Measurements from ENCODE around the gene ERF. TPM values are rescaled to one million over a fixed set of nuclear protein-coding genes. Genes with fewer than 3 reads are reported as not detected.

Gene ERF
- total RNA-seq, 1 donor from 2014 or later: 111 TPM

DNA sequence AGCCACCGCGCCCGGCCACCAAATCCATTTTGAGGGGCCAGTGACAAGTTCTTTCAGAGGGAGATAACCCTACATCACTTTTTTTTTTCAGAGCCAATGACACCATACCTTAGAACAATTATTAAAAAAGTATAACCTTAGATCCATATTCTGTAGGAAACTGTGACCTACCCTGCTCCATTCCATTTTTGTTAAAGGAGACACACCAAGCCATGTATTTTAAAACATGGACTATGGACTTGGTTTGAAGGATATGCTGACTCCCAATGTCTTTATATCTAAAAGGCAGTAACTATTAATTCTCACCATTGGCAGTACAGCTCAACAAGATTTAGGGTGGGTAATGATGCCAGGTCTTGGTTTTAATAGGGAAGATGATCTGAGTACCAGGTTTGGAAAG lies 13.6 kb downstream of the ERF start:
- Mint-ChIP-seq H3K4me1 (ENCODE audit: low read depth) (peaks cover 22% of the 10 kb centered on the region), H3K4me3 (ENCODE audit: low read depth) (peak overlapping the region; percentile 90), H3K36me3 (ENCODE audit: insufficient read depth) (peaks cover 16% of the 10 kb centered on the region), H3K9me3 (ENCODE audit: low read depth) (no peaks in the 10 kb centered on the region), H3K27me3 (no peaks in the 10 kb centered on the region), H3K27ac (peak overlapping the region; percentile 96)
- TF ChIP-seq, protein P1, sequence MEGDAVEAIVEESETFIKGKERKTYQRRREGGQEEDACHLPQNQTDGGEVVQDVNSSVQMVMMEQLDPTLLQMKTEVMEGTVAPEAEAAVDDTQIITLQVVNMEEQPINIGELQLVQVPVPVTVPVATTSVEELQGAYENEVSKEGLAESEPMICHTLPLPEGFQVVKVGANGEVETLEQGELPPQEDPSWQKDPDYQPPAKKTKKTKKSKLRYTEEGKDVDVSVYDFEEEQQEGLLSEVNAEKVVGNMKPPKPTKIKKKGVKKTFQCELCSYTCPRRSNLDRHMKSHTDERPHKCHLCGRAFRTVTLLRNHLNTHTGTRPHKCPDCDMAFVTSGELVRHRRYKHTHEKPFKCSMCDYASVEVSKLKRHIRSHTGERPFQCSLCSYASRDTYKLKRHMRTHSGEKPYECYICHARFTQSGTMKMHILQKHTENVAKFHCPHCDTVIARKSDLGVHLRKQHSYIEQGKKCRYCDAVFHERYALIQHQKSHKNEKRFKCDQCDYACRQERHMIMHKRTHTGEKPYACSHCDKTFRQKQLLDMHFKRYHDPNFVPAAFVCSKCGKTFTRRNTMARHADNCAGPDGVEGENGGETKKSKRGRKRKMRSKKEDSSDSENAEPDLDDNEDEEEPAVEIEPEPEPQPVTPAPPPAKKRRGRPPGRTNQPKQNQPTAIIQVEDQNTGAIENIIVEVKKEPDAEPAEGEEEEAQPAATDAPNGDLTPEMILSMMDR (IDR thresholded peaks at IDR 0.05; ENCODE audit: unreplicated experiment): no peak
- no peak for DNase-seq (ENCODE audit: low spot score, unreplicated experiment)

DNA sequence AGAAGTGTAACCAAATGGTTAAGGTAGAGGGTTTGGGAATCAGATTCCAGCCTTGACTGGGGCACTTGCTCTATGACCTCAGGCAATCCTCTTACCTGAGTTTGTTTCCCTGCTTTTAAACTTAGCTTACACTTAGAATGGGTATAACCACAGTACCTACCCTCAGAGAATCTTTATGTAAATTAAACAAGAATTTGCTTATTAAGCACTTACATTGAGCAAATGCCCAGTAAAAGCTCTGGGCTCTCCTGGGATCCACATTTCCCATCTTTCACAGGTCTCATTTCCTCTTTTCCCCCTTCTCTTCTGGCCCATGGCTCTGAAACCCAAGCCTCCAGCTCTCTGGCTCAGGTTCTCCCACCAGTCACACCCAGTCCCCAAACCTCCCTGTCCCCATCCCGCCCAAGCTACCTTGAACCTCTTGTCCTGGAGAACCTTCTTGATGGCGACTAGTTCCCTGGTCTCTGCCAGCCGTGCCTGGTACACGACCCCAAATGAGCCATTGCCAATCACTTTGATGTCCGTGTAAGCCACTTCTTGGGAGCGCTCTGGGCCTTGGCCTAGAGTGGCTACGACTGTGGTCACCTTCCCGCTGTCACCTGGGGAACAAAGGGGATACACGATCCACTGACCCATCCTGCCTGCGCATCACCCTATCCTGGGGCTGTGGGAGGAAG lies 15.2 kb downstream of the ERF start:
- no peaks in the 10 kb centered on the region for H3K27me3 Mint-ChIP-seq
- peak overlapping the region; percentile 23 for H3K27ac Mint-ChIP-seq
- TF ChIP-seq, protein P1 (IDR thresholded peaks at IDR 0.05; ENCODE audit: unreplicated experiment): no peak
- H3K4me1 Mint-ChIP-seq (ENCODE audit: low read depth): peaks cover 17% of the 10 kb centered on the region
- peaks cover 23% of the 10 kb centered on the region for H3K36me3 Mint-ChIP-seq (ENCODE audit: insufficient read depth)
- no peak for DNase-seq (ENCODE audit: low spot score, unreplicated experiment)
- H3K9me3 Mint-ChIP-seq (ENCODE audit: low read depth): no peaks in the 10 kb centered on the region
- peak overlapping the region; percentile 31 for H3K4me3 Mint-ChIP-seq (ENCODE audit: low read depth)

DNA sequence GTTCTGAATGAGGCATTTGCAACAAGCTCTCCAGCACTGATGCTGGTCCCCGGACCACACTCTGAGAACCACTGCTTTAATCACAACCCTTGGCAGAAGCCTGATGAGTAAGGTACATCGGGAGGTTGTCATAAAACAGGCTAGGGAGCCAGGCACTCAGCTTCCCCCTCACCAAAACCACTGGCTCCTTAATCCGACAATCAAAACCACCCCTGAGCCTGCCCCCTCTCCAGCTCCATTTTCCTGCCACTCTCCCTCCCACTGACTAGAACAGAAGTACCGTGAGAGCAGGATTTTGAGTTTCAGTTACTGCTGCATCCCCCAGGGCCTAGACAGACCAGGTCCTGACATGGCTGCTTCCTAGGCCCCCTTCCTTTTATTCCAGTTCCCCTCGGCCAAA lies 19.7 kb downstream of the ERF start:
- Mint-ChIP-seq H3K4me1 (ENCODE audit: low read depth) (no peaks in the 10 kb centered on the region), H3K36me3 (ENCODE audit: insufficient read depth) (peaks cover 33% of the 10 kb centered on the region), H3K9me3 (ENCODE audit: low read depth) (no peaks in the 10 kb centered on the region), H3K27ac (no peak overlapping the region), H3K4me3 (ENCODE audit: low read depth) (no peak overlapping the region), H3K27me3 (no peaks in the 10 kb centered on the region)
- DNase-seq (ENCODE audit: low spot score, unreplicated experiment): no peak
- TF ChIP-seq, protein P1 (IDR thresholded peaks at IDR 0.05; ENCODE audit: unreplicated experiment): no peak

DNA sequence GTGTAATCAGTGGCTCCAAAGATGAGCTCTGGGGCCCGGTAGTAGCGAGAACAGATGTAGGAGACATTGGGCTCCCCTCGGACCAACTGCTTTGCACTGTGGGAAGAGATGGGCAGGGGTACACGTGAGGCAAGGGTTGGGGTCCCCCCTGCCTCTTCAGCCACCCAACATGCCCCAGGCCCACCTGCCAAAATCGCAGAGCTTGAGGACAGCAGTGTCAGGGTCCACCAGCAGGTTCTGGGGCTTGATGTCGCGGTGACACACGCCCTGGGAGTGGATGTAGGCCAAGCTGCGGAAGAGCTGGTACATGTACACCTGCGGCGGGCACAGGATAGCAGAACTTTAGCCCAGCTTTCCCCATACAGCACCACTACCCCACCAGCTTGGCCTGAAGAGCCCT lies 20.6 kb downstream of the ERF start:
- no peaks in the 10 kb centered on the region for H3K4me1 Mint-ChIP-seq (ENCODE audit: low read depth)
- TF ChIP-seq, protein P1 (IDR thresholded peaks at IDR 0.05; ENCODE audit: unreplicated experiment): no peak
- H3K4me3 Mint-ChIP-seq (ENCODE audit: low read depth): no peak overlapping the region
- no peaks in the 10 kb centered on the region for H3K27me3 Mint-ChIP-seq
- no peak for DNase-seq (ENCODE audit: low spot score, unreplicated experiment)
- peaks cover 30% of the 10 kb centered on the region for H3K36me3 Mint-ChIP-seq (ENCODE audit: insufficient read depth)
- H3K9me3 Mint-ChIP-seq (ENCODE audit: low read depth): no peaks in the 10 kb centered on the region
- no peak overlapping the region for H3K27ac Mint-ChIP-seq

DNA sequence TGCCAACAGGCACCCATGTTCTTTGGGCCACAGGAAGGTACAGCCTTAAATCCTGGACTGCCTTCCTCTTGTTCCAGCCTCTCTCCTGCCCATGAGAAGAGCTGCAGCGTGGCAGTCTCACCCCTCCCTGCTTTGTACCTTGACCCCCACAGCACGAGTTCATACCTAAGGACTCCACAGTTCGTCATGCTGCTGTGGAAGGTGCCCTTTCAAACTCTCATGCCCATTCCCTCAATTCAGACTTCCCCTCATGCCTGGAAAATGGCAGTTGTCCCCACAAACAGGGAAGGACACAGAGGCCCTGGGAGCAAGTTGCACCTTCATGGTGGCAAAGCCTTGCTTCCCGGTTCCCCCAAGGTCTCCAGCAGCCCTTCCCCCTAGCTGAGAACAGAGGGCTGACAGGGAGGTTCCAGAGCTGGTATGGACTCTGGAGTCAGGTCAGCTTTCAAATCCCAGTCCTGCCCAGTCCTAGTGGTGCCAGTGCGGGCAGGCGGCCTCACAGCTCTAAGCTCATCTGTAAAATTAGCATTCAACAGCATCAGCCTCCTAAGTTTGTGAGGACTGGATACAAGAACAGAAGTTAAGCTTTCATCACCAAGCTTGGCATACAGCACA lies 21.1 kb downstream of the ERF start:
- Mint-ChIP-seq H3K36me3 (ENCODE audit: insufficient read depth) (peaks cover 28% of the 10 kb centered on the region), H3K27ac (no peak overlapping the region), H3K4me3 (ENCODE audit: low read depth) (no peak overlapping the region), H3K9me3 (ENCODE audit: low read depth) (no peaks in the 10 kb centered on the region), H3K27me3 (no peaks in the 10 kb centered on the region), H3K4me1 (ENCODE audit: low read depth) (no peaks in the 10 kb centered on the region)
- no peak for DNase-seq (ENCODE audit: low spot score, unreplicated experiment)
- TF ChIP-seq, protein P1 (IDR thresholded peaks at IDR 0.05; ENCODE audit: unreplicated experiment): no peak
